NCI-H2081 (cell line): ENCODE measurements around the gene OGDH.

Source experiments
- DNase-seq, 2 experiments: peaks; one replicate each; lab custom pipeline; 2025; lab: John Stamatoyannopoulos, UW

Gene OGDH

DNA sequence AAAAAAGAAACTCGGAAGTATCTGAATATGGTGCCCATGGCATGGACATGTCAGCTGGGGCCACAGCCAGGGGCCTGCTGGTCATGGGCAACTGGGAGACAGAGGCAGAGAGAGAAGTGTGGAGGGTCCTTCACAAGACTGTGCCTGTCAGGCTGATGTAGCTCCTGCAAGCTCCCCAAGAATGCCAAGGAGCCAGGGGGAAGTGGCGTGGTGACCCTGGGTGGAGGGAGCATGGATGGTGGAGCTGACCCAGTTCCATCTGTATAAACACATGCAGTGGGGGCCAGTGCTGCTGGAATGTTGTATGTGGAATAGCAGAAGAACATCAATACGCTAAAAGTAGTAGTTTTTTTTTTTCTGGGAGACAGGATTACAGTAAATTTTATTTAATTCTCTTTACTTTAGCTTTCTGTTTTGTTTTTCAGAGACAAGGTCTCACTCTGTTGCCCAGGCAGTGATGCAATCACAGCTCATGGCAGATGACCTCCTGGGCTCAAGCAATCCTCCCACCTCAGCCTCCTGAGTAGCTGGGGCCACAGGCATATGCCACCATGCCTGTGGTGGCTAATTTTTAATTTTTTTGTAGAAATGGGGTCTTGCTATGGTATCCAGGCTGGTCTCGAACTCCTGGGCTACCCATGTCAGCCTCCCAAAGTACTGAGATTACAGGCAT lies 131.8 kb downstream of the OGDH start:
- DNase-seq, result no peak

DNA sequence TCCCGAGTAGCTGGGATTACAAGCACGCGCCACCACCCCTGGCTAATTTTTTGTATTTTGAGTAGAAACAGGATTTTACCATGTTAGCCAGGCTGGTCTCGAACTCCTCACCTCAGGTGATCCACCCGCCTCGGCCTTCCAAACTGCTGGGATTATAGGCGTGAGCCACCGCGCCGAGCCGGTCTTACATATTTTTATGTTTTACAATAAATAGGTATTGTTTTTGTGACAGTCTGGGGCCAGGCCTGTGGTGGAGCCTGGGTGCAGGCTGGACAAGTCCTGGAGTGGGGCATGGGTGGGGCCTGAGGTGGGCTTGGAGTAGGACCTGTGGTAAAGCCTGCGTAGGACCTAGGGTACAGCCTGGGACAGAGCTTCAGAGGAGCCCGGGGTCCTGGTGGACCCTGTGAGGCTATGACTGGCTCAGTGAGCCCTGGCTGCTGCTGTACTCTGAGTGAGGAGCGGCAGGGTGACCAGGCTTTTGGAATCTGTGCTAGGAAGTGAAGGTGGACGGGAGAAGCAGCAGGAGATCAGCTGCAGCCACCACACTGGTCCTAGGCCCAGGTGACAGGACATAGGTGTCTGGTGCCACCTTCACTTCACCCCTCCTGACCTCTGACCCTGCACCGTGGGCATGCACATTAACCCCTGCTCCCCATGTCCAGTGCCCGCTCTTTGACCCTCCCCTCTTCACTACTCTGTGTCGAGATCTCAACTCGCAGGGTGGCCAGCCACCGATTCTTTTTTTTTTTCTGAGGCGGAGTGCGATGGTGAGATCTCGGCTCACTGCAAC lies 132.6 kb downstream of the OGDH start:
- no peak for DNase-seq

DNA sequence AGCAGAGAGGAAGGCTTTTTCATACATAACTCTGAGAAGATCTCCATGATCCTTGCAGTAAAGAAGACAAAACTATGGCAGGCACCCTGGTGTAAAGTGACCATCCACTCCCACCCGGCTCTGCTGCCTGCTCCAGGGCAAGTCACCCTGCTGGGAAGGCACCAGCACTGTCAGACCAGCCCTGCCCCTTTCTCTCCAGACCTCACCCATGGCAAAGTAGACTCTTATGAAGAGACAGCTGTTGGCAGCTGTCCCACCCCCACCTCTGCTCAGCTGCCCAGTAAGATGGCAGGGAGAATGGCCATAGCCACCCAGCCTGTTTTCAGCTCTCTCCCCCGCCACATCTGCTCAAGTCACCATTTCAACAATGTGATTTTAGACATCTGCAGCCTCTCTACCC lies 133.6 kb downstream of the OGDH start:
- DNase-seq, result no peak

DNA sequence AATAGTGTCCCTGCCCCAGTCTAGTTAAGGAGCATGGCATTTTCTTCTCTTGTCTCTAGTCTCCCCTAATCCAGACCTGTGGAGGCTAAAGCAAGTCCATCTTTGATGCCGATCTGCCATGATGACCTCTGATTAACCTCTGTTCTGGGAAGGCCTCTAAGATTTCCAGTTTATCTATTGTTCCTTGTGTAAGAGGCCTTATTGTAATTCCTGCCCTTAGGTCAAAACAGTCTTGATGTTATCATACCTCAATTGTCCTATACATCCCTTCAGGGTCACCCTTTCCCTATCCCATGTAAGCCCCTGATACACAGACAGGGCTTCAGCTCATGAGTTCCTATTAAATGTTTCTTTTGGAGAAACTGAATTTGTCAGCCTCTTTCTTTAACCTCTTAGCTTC lies 137.3 kb downstream of the OGDH start:
- no peak for DNase-seq

DNA sequence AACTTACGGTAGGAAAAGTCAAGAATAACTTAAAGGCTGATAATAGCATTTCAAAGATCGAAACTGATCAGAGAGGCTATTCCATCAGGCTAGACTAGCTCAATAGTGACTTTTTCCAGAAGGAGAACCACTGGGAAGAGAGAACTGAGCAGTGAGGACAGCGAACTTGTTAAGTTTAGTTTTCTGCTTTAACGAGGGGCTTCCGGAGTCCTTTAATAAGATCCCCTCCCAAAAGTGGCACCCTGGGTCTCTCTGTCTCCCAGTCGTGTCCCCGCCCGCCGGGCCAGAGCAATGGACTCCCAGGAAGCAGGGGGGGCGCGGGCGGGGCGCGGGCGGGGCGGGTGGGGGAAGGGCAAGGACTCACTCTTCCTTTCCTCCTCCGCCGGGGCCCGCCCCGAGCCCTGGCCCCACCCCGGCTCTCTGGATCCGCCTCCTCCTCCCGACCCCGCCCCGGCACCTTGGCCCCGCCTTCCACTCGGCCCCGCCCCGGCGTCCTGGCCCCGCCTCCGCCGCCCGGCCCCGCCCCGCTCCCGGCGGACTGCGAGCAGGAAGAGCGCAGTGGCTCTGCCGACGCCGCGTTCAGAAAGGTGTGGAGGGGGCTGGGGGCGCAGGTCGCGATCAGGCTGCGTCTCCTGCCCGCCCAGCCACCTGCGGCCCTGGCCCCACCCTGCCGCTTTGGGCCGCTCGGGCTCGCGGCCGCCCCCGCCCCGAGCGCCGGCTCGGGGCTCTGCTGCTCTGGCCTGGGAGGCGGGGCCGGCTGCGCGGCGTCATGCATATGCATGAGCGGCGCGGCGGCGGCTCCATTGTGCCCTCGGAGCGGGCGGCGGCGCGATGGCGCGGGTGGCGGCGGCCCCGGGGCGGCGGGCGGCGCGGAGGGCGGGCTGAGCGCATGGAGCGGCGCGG lies 141.9 kb downstream of the OGDH start, which contains the start of gene ZMIZ2:
Gene ZMIZ2, plus strand, starts transcription at position 803 of the 903 bp plus-strand sequence. CDS start 7,403 bp downstream, outside the sequence.
- peak; percentile 92 to 95 for DNase-seq

DNA sequence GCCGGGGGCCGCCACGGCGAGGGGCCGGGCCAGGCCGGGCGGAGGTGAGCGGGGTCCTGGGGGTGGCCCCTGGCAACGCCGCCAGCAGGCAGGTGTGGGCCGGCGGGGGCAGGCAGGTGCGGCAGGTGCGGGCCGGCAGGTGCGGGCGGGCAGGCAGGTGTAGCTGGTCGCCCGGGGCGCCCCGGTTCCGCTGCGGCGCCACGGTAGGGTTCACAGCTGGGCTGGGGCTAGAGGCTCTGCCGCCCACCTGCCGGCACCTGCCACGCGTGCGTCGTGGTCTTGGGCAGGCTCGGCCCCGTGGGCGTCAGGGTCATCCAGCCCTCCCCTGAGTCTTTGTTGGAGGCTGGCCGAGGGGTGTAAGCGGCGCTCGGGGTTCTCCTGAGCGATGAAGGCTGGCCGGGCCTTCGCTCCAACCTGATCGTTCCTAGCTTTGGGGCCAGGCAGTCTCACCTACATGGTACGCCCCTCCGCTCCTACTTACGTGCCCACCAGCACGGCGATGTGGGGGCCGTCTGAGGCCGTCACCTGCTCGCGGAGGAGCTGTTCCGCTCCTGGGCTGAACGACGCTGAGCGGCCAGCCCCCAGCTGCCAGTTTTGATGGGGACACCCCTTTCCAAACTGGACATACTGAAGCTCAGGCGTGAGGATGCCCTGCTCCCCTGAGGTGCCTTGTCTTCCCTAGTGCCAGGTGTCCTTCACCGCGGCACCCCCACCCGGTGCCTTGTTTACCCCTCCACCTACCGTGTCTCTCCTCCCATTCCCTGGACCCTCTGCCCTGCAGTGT lies 142.7 kb downstream of the OGDH start:
- DNase-seq, result peak; percentile 87 to 88

DNA sequence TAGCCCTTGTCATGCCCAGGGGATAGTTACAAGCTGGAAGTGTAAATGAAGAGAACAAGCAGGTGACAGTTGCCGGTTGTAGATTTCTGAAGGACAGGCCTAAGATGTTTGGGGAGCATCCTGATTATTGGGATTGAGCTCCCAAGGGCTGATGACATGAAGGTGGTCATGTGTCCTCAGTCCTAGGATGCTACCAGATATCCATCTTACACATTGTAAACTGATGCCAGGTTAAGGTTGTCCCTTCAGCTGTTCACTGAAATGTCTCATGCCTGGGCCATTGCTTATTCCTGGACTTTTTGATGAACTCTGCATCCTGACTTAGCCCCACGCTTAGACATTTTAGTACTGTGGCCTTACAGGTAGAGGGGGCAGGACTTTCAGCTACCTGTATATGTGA lies 143.6 kb downstream of the OGDH start:
- DNase-seq, result no peak

DNA sequence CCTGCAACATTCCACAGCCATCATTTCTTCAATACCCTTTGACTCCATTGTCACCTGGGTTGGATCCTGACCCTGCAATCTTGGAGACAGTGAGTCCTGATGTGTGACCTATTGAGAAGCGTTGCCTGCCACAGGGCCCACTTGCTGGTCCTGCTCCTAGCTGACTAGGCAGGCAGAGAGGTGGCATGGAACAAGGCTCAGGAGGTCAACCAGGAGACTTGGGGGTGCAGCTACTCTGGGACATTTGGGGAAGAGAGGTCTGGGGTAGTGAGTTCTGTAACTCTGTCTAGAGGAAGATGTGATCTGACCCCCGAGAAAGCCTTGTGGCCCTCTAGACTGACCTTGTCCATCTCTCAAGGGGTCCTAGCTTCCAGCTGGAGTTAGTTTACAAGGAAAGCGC lies 144.0 kb downstream of the OGDH start:
- no peak for DNase-seq

DNA sequence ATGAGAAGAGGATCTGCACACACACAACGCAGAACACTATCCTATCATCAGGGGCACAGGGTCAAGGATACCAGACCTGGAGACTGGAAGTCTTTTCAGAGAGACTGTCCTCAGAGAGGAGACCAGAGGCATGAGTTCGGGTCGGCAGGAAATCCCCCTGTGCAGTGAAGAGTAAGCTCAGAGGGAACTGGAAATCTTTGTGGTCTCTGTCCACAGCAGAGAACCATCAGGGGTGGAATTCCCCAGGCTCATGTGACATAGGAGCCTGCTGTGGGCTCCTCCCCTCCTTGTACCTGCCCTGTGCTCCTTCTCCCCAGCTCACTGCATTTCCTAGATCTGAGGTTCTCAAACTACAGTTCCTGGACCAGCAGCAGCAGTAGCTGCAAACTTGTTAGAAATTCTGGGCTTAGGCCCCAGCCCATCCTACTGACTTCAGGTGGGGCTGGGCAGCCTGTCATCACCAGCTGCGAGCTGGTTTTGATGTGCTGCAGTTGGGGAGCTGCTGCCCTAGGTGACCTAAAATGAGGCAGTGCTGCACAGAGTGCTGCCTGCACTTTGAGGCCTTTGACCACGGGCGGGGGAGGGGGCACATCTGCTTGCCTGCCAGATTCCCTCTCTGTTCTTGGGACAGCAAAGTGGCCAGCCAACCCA lies 144.6 kb downstream of the OGDH start:
- DNase-seq, result no peak

DNA sequence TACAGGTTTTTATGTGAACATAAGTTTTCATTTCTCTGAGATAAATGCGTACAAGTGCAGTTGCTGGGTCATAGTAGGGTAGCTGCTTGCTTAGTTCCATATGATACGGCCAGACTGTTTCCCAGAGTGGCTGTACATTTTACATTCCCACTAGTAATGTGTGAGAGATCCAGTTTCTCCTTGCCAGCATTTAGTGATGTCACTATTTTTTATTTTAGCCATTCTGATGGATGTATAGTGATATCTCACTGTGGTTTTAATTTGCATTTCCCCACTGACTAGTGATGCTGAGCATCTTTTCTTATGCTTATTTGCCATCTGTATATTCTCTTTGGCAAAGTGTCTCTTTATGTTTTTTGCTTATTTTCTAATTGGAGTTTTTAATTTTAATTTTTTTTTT lies 146.4 kb downstream of the OGDH start:
- DNase-seq, result no peak

DNA sequence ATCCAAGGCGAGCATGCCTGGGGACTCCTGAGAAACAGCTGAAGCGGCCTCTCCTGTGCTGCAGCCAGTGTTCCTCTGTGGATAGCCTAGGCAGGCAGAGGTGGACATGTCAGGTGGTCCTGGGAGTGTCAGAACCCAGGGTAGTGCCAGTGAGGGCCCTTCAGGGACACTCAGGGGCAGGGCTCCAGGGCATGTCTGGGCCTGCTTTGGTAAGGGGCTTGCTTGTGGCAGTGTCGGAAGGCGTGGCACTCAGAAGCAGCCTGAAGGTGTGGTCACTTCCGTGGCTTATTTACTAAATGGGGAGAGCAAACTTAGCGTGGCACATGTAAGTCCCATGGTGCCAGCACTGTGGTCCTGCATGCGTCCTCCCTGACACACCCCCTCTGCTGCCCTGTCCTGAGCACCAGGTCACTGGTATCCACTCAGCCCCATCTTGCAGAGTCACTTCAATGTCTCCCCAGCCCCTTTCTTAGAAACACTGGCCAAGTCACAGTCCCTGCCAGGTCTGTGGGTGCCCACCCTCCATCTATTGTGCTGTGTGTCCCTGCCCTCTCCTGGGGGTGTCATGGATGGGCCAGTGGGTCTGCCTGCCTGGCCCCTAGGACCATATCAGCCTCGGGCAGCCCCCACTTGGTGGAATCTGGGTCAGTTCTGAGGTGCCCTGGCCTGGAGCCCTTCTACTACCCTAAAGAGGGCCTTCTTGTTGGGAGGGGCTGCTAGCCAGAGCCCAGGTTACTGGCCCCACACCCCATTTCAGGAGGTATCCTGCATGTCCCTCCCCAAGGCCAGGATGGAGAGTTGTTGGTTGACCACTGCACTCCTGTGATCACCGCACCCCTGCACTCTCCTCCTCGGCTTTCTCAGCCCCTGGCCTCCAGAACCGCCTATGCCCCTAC lies 148.6 kb downstream of the OGDH start:
- DNase-seq, result no peak

DNA sequence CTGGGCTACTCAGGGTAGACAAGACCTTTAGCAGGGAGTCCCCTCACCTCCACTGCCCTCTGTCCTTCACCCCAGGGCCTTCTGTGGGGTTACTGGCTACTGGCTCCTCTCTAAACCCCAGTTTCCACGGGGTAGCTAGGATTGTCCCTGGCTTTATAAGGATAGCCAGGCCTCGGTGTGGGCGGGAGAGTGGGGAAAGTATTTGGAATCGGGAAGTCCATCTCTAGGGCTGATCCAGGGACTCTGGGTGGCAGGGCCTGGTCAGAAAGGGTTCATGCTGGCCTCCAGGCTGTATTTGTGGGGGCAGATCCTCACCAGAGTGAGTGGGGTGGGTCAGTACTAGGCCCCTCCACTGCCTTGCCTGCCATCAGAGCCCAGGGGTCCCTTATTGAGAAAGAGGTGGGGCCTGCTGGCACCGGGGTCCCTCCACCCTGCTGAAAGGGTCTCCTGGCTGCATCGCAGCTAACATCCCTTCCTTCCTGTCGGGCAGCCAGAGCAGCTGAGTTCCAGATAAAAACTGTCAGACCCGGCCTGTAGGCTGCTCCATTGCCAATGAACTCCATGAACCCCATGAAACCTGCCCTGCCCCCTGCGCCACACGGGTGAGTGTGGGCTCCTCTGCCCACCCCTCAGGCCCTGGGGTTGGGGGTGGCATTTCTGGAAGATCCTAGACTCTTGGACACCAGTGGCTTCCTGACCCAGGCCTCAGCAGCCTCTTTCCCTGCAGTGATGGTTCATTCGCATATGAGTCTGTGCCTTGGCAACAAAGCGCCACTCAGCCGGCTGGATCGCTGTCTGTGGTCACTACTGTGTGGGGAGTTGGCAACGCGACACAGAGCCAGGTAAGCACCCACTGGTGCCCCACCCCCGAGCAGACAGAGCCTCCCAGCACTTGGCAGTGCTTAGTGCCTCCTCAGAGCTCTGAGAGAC lies 149.5 kb downstream of the OGDH start:
- no peak for DNase-seq

DNA sequence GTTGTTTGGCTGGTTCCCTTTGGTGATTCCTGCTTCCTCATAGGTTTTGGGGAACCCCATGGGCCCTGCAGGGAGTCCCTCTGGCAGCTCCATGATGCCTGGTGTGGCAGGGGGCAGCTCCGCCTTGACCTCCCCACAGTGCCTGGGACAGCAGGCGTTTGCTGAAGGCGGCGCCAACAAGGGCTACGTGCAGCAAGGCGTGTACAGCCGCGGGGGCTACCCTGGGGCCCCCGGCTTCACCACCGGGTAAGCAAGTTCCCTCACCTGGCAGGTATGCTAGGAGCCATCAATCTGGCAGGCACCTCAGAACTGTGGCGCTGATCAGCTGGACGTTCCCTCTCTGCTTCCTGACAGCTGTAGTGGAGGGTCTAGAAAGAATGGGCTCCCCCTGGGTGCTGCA lies 150.5 kb downstream of the OGDH start:
- no peak for DNase-seq

DNA sequence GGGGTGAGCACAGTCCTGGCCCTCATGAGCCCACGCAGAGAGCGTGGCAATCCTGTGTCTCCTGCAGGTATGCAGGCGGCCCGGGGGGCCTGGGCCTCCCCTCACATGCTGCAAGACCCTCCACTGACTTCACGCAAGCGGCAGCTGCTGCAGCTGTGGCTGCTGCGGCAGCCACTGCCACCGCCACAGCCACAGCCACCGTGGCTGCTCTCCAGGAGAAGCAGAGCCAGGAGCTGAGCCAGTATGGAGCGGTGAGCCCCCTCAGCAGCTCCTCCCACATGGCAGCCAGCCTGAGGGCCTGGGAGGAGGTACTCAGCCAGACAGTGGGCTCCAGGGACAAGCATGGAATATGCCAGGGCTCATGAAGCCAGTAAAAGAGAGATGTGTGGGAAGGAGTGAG lies 150.9 kb downstream of the OGDH start:
- no peak for DNase-seq

DNA sequence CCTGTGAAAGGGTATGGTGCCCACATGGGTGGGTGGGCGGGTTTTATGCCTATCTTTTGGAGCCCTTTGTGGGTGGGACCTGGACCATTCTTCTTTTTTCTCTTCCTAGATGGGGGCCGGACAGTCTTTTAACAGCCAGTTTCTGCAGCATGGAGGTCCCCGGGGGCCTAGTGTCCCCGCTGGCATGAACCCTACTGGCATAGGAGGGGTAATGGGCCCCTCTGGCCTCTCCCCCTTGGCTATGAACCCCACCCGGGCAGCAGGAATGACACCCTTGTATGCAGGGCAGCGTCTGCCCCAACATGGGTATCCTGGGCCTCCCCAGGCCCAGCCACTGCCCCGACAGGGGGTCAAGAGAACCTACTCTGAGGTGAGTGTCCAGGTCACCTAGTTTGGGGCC lies 151.3 kb downstream of the OGDH start:
- DNase-seq, result no peak
